Activated T-cell treated with anti-CD3 and anti-CD28 coated beads, Interleukin-2, amount 50 U/mL, for 24 hours (primary cell): Measurements from ENCODE around the gene MEA1.

Experiments used
- DNase-seq: peaks from one replicate; pipeline ENCODE4 v3.0.0-alpha.2; 2020
- H3K27ac Mint-ChIP-seq: 2 replicates; pipeline ENCODE4 v1.8.0; 2020; ENCODE audit warnings: mild to moderate bottlenecking, mixed read lengths
- H3K27me3 Mint-ChIP-seq: 2 replicates; pipeline ENCODE4 v1.8.0; 2020; ENCODE audit warnings: mixed read lengths
- H3K36me3 Mint-ChIP-seq: 2 replicates; pipeline ENCODE4 v1.8.0; 2020; ENCODE audit warnings: low read depth, mixed read lengths
- H3K4me1 Mint-ChIP-seq: 2 replicates; pipeline ENCODE4 v1.8.0; 2020; ENCODE audit warnings: low read depth, mixed read lengths
- H3K4me3 Mint-ChIP-seq: 2 replicates; pipeline ENCODE4 v1.8.0; 2020; ENCODE audit warnings: mild to moderate bottlenecking, moderate library complexity, mixed read lengths
- H3K9me3 Mint-ChIP-seq: 2 replicates; pipeline ENCODE4 v1.8.0; 2020; ENCODE audit warnings: mixed read lengths

MEA1 gene

DNA sequence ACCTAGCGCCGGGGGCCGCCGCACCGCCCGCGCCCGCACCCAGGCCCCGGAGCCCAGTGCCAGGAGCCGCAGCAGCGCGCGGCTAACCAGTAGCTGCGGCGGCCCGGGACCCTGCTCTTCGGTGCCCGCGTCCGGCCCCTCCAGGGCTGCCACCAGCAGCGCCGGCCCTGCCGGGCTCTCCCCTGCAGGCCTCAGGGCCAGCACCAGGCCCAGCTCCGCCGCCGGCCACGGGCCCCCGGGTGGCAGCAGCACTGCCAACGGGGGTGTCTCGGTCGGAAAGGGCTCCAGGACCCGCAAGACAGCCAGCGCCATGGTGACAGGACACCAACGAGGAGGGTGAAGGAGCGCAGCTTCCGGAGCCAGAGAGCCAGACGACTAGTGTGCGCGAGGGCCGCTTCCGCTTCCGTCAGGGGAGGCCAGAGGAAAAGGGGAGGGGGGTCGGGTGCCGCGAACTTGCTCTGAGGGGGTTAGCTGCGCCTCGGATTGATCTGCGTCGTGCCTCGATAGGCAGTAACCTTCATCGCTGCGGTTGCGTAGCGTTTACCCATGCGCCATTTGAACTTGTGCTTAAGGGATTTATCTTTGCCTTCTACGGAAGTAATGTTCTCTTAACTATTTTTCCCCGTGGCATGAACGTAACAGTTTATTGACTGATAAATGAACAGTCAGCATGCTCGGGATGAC lies 34.8 kb downstream of the MEA1 start, which contains the start of gene PEX6:
Gene PEX6, minus strand, starts transcription at position 343 of the 684 bp plus-strand sequence. Its CDS starts 31 bp downstream, at position 312.
- H3K27me3 Mint-ChIP-seq = no peaks in the 10 kb centered on the region
- H3K4me3 Mint-ChIP-seq = peak within 1 kb of the TSS; percentile 93
- peaks cover 51% of the 10 kb centered on the region for H3K4me1 Mint-ChIP-seq
- H3K36me3 Mint-ChIP-seq = peaks cover 35% of the 10 kb centered on the region
- DNase-seq = peak; percentile 94
- H3K27ac Mint-ChIP-seq = peak within 1 kb of the TSS; percentile 95
- H3K9me3 Mint-ChIP-seq = no peaks in the 10 kb centered on the region

DNA sequence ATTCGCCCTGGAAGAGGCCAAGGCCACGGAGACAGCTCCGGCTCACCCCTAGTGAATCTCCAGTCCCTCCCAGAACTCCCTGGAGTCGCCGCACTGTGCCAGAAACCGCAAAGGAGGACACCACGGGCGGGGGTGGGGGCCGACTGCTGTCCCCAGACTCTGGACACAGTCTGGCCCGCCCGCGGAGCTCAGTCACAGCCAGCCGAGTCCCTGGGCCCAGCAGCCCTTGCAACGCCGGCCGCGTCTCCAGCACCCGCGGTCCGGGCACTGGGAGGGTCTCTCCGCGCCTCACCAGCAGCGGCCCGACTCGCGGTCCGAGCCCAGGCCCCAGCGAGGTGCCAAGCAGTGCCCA lies 35.3 kb downstream of the MEA1 start:
- Mint-ChIP-seq H3K36me3 (peaks cover 39% of the 10 kb centered on the region), H3K9me3 (no peaks in the 10 kb centered on the region), H3K27ac (peak overlapping the region; percentile 93), H3K4me3 (peak overlapping the region; percentile 93), H3K27me3 (no peaks in the 10 kb centered on the region), H3K4me1 (peaks cover 47% of the 10 kb centered on the region)
- peak; percentile 54 for DNase-seq

DNA sequence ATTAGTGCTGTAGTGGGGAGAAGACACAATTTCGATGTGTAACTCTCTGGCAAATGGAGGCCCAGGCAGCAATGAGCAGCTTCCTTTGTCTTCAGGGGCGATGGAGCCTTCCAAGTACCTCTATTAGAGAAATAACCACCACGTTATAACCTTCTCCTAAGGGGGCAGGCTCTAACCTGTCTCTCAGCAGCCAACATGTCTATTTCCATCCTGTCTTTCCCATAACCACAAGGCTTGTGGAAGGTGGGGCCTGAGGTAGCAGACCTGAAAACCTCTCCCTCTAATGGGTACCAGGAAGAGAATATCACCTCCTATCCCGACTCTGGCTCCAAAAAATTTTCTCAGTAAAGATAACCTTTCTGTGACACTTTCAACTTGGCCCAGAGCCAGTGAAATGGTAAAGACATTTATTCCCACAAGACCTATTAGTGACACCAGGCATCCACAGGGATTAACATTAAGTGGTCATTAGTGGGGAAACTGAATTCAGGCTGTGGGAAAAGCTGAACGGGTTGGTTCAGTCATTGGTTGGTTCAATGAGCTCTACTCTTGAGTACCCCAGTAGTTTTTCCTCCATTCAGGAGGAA lies 38.7 kb downstream of the MEA1 start:
- DNase-seq = no peak
- Mint-ChIP-seq H3K27ac (peak overlapping the region; percentile 78), H3K9me3 (no peaks in the 10 kb centered on the region), H3K27me3 (no peaks in the 10 kb centered on the region), H3K4me1 (peaks cover 49% of the 10 kb centered on the region), H3K36me3 (peaks cover 39% of the 10 kb centered on the region), H3K4me3 (peak overlapping the region; percentile 6)

DNA sequence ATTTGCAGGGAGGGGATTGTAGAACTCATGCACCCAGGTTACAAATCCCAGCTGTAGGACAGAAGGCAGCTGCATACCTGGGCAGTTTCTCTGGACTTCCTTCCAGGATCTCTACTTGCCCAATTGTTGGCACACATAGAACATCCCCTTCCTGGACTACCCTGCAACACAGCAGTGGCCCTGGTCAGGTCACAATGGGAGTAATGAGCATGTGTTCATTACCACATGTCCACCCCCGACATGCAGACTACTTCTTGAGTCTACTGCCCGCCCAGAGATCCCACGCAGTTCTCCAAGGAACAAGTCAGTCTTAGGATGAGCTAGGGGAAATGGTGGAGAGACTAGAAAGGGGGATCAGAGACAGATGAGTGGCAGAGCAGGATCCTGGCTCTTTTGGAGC lies 39.8 kb downstream of the MEA1 start:
- DNase-seq = no peak

DNA sequence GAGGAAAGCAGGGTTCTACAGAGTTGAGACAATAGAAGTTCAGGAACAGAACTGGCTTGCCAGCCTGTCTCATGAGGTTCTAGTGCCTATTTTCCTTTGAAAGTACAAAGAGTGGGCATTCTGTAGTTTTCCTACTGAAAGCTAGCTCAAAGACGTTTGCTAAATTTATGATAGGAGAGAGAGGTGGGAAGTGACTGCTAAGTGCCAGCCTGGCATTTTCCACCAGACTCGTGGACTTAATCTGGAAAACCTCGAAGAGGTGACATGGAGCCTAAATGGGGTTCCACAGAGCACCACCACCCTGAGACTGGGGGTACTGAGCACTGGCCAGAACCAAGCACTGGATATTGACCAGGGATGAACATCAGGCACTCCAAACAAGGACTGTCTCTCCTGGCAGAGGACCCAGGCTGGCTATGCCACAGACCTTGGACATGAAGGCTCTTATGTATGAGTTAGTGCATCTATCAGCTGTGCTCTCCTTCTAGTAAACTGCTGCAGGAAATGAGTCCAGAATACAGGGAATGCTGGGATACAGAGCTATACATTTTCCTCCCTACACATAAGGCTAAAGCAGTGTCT lies 41.9 kb downstream of the MEA1 start:
- peak overlapping the region; percentile 41 for H3K27ac Mint-ChIP-seq

More for the DNA sequence above, 39.8 kb downstream of the MEA1 start:
- H3K9me3 Mint-ChIP-seq = no peaks in the 10 kb centered on the region
- H3K27ac Mint-ChIP-seq = peak overlapping the region; percentile 44
- peaks cover 40% of the 10 kb centered on the region for H3K4me1 Mint-ChIP-seq
- no peak overlapping the region for H3K4me3 Mint-ChIP-seq
- H3K36me3 Mint-ChIP-seq = peaks cover 41% of the 10 kb centered on the region
- H3K27me3 Mint-ChIP-seq = no peaks in the 10 kb centered on the region

DNA sequence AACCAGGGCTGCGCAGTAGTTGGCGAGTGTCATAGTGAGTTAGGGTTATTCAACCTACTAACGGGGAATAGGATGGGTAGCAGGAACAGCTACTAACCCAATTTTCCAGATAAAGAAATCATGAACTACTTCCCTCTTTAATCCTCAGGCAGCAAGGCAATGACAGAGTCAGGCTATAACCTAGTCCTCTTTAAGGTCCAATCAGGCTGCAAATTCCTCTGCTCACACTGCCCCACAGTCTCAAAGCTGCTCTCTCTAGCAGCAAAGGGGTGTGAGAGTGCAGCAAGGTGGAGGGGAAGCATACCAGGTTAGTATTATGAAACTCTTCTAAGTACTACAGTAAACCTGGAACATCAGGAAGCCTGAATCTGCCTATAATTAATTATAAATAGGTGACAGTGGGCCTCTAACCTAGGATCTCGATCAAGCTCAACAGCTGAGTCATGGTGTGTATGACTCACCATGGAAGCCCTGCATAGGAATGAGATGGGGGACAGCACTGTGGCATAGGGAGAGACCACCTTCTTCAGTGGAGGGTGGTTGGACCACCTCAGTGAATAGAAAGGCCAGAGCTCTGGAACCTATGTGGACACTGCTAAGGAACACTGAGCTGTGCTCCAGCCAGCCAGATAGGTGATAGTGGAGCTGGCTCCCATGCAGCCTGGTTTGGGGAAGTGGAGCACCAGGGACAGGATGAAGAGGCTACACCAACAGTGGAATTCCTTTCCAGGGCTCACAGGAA lies 42.7 kb downstream of the MEA1 start:
- H3K27me3 Mint-ChIP-seq = no peaks in the 10 kb centered on the region
- peaks cover 40% of the 10 kb centered on the region for H3K36me3 Mint-ChIP-seq
- no peak for DNase-seq
- peak overlapping the region; percentile 41 for H3K27ac Mint-ChIP-seq
- no peaks in the 10 kb centered on the region for H3K9me3 Mint-ChIP-seq
- H3K4me1 Mint-ChIP-seq = peaks cover 24% of the 10 kb centered on the region
- no peak overlapping the region for H3K4me3 Mint-ChIP-seq

More for the DNA sequence above, 41.9 kb downstream of the MEA1 start:
- Mint-ChIP-seq H3K4me3 (no peak overlapping the region), H3K4me1 (peaks cover 32% of the 10 kb centered on the region), H3K27me3 (no peaks in the 10 kb centered on the region), H3K36me3 (peaks cover 41% of the 10 kb centered on the region), H3K9me3 (no peaks in the 10 kb centered on the region)
- no peak for DNase-seq

DNA sequence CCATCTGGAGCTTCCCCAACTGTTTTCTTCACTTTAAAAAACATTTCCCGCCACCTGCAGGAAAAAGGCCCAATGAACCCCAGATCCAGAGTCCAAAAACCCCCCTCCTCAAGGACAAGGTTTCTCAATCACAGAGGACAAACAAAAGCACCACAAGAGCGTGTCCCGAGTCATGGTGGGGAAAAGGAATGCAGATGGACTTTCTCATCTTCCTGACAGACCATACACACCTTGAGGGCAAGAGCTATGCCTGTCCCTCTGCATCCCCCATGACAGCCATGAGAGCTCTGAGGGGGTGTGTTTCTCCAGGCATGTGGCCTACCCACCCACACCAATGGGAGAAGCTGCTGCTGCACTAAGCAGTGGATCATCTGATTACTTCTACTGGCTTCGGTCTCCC lies 43.8 kb downstream of the MEA1 start:
- Mint-ChIP-seq H3K9me3 (no peaks in the 10 kb centered on the region), H3K36me3 (peaks cover 40% of the 10 kb centered on the region), H3K27me3 (no peaks in the 10 kb centered on the region), H3K27ac (no peak overlapping the region), H3K4me1 (peaks cover 19% of the 10 kb centered on the region), H3K4me3 (no peak overlapping the region)
- no peak for DNase-seq

DNA sequence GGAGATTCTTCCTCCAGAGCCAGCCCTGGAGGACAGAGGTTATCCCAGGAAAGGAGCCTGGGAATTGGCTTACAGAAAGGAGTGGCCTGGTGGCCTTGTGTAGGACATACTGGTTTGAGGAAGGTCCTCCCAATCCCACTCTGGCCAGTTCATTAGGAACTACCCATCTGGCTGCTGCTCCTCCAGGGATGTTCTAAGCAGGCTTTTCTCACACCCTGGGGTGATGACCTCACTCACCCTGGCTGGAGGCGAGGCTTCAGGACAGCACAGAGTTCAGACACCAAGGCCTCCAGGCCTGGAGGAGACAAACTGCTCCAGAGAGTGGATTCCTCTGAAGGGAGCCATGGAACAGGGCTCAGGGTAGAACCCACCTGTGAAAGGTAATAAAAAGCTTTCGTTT lies 44.3 kb downstream of the MEA1 start:
- peaks cover 14% of the 10 kb centered on the region for H3K4me1 Mint-ChIP-seq
- no peak overlapping the region for H3K4me3 Mint-ChIP-seq
- no peaks in the 10 kb centered on the region for H3K27me3 Mint-ChIP-seq
- H3K9me3 Mint-ChIP-seq = no peaks in the 10 kb centered on the region
- no peak overlapping the region for H3K27ac Mint-ChIP-seq
- H3K36me3 Mint-ChIP-seq = peaks cover 41% of the 10 kb centered on the region
- DNase-seq = no peak

DNA sequence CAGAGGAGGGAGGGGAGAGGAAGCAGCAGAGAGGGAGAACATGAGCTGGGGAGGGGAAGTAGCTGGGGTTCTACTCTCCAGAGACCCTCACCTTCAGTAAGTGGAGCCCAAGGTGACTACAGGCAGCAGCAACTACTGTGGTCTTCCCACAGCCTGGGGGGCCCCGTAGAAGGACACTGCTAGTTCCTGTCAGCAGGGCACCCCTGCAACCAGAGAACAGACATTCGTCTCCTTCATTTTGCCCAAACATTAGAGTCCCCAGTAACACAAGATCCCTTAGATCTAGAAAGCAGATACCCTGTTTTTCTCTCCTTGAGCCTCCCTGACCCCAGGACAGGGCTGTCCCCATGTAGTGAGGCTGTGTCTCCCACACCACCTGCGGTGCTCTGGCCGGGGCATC lies 45.0 kb downstream of the MEA1 start:
- no peak for DNase-seq
- Mint-ChIP-seq H3K36me3 (peaks cover 40% of the 10 kb centered on the region), H3K27ac (no peak overlapping the region), H3K4me3 (no peak overlapping the region), H3K9me3 (no peaks in the 10 kb centered on the region), H3K27me3 (no peaks in the 10 kb centered on the region), H3K4me1 (peaks cover 12% of the 10 kb centered on the region)

DNA sequence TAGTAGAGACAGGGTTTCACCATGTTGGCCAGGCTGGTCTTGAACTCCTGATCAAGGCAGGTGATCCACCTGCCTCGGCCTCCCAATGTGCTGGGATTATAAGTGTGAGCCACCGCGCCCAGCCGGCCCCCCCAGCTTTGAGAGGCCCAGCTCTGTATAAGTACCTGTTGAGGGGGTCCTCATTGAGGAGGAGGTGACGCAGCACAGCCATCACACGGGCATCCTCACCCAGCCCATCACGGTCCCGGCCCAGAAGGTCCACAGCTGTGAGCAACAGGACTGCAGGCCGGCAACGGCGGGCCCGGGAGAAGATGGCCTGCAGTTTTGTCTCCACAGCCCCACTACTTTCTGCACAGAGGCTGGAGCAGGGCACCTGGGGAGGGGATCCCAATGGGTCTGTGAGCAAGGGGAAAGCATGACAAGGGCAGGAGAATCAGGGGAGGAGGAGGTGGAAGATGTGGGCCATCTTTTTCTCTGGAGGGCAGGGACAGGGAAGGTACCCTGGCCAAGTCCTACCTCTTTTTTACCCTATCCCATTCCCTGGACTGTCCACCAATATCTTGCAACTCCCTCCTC lies 45.5 kb downstream of the MEA1 start:
- Mint-ChIP-seq H3K4me3 (no peak overlapping the region), H3K9me3 (no peaks in the 10 kb centered on the region), H3K36me3 (peaks cover 38% of the 10 kb centered on the region), H3K4me1 (peaks cover 12% of the 10 kb centered on the region), H3K27ac (no peak overlapping the region), H3K27me3 (no peaks in the 10 kb centered on the region)
- DNase-seq = no peak

DNA sequence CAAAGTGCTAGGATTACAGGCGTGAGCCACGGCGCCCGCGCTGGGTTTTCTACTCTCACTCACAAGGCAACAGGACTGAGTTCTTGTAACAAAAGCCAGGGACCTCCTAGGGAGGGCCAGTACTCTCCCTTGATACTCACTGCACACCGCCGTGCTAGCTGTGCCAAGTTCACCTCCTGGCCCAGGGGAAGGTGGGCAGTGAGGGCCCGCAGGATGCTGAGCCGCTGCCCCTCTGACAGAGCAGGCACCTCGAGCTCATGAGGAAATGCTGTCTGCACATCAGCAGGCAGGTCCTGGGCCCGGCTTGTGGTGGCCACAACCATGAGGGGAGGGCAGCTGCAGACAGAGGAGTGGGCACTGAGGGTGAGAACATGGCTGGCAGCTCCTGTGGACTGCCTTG lies 46.5 kb downstream of the MEA1 start:
- Mint-ChIP-seq H3K9me3 (no peaks in the 10 kb centered on the region), H3K4me3 (no peak overlapping the region), H3K36me3 (peaks cover 45% of the 10 kb centered on the region), H3K4me1 (peaks cover 12% of the 10 kb centered on the region), H3K27me3 (no peaks in the 10 kb centered on the region), H3K27ac (no peak overlapping the region)
- no peak for DNase-seq

DNA sequence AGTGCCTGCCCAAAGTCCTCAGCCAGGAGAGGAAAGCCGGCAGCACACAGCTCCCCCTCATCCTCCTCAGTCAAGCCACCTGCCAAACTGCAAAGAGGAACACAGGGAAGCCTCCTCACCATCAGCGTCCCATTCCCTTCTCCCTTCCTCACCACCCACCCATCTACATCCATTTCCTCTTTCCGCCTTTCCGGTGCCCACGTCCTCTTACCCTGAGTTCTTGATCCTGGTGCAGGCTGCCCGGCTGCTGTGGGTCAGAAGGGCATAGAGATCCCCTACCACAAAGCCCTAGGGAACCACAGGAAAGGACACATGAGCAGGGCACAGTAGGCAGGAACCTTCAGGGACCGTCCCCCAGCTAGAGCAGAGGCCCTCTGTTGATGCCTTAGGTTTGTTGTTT lies 47.2 kb downstream of the MEA1 start:
- Mint-ChIP-seq H3K27ac (no peak overlapping the region), H3K27me3 (no peaks in the 10 kb centered on the region), H3K36me3 (peaks cover 51% of the 10 kb centered on the region), H3K9me3 (no peaks in the 10 kb centered on the region), H3K4me1 (peaks cover 10% of the 10 kb centered on the region), H3K4me3 (no peak overlapping the region)
- no peak for DNase-seq

DNA sequence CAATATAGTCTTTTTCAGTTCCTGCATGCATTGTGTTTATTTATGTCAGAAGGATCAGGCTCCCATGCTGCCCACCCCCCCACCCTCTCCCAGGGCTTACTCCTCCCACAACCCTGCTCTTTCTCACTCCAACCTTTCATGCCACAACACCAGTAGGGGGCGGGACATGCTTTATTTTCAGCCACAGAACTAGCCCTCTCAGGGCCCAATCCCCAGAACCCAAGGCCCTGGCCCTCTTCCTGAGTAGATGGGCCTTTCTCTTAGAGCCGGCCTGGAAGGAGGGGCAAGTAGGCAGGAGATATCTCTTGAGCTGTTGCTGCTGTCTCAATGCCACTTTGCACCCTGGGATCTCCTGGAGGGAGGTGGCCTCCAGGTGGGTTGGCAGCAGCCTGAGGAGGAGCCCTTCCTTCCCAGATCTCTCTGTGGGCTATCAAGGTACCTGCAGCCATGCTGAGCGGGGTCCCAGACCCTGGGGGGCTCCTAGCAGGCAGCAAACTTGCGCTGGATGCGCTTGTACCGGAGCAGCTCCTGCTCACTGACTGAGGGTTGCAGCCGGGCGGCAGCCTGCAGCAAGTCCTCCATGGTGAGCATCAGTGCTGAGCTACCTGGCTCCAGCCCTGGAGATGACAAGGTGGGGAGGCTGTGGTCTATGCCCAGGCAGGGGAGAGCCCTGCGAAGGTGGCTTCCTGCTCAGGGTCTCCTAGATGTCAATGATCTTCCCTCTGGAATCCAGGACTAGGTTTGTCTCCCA lies 49.7 kb downstream of the MEA1 start:
- Mint-ChIP-seq H3K36me3 (peaks cover 49% of the 10 kb centered on the region), H3K4me1 (peaks cover 15% of the 10 kb centered on the region), H3K9me3 (no peaks in the 10 kb centered on the region), H3K27me3 (no peaks in the 10 kb centered on the region), H3K4me3 (no peak overlapping the region), H3K27ac (no peak overlapping the region)
- no peak for DNase-seq
